Stimulated activated CD8-positive, alpha-beta memory T cell treated with anti-CD3 and anti-CD28 coated beads, Interleukin-2, amount 100 ng/mL, for 1 hour (primary cell): ENCODE measurements around the gene PLA2G2C.

Source experiments
- DNase-seq, 2 donors: peaks; one replicate each; pipeline ENCODE4 v3.0.0-alpha.2; 2020; ENCODE audit warnings: low read depth in 2 of 2

The PLA2G2C gene

DNA sequence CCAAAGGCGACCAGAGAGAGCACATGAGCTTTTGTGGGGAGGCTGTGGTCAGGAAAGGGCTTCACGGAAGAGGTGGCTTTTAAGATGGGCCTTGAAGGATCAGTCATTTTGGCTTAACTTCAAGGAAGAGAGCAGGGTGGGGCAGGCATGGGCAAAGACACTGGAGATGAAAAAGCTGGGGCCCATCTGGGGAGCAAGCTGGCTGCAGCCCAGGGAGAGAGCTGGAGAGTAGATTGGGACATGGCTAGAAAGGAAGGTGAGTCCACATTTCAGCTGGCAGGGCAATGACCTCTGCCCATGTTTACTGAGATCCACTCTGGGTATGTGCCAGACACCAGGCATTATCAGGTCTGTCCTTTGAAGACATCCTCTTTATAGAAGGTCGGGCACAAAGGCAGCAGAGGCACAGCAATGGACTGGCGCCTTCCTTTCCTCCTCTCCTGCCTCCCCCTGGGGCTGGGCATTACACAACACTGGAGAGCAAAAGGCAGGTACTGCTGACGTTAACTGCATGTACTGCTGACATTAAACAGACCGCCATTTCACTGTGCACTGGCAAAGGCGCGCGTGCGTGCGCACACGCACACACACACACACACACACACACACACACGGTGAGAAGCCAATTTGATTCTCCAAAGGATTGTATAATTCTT lies 2.6 kb downstream of the PLA2G2C start:
- no peak for DNase-seq

DNA sequence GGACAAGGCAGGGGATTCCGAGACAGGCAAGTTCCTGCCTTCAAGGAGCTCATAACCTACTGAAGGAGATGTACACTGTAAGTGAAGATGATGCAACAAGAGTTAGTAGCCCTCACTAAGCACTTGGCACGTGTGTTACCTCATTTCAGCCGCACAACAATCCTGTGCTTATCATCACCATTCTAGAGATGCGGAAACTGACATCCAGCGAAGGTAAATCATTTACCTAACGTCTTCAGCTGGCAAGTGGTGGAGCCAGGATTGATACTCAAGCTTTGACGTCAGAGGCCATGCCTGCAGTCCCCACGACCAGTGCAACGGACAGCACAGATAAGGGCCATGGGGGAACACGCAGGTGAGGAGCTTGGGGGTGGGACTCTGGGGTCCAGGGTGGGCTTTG lies 3.3 kb downstream of the PLA2G2C start:
- no peak for DNase-seq

DNA sequence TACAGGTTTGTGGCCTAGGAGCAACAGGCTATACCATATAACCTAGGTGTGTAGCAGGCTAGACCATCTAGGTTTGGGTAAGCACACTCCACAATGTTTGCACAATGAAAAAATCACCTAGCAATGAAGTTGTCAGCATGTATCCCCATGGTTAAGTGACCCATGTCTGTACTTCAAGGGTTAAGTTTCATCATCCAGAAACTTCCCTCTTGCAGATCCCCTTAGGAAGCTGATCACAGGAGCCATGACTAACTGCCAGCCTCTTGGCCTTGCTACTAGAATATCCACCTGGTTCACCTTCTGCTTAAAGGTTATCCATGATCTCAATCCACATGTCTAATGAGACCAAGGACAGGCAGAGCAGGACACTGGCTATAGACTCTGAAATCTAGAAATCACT lies 3.9 kb downstream of the PLA2G2C start:
- DNase-seq: no peak

DNA sequence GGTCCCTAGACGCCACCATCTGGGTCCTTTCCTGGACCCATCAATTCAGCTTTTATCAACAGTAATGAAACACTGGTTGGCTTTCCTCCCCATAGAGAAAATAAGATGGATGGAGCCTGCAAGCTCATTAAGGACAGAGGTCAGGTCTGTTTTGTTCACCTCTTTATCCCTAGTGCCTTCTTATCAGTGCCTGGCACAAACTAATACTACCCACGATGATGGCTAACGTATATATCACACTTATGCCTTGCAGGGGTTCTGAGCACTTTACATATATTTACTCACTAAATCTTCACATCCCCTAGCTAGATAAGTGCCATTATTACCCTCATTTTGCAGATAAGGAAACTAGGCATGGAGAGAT lies 5.5 kb downstream of the PLA2G2C start:
- DNase-seq: no peak

DNA sequence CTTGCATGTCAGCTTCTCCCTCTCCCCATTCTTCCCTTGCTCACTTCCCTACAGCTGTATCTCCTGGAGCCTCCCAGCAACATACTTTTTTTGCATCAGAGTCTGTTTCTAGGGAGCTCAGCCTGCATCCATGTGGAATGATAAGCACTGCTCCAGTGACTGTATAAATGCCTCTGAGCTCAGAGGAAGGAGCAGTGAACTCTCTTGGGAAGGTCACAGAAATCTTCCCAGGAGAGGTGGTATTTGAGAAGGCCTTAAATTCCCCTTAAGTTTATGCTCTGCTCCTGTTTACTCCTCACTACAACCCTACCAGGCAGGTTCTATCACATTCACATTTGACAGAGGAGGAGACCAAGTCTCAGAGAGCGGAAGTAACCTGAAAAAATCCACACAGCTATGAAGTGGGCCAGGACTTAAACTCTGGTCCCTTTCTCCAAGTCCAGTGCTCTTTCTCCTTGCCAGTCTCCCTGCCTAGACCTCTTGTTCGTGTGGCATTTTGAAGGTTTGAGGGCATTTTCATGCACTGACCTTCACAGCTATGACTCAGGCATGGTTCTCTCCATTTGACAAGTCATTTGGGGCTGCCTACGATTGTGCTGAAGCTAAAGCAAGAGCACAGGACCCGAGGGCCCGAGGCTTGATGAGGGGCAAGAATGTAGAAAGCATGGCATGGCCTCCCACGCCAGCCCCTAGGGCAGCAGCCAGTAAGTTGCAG lies 6.0 kb downstream of the PLA2G2C start:
- no peak for DNase-seq

DNA sequence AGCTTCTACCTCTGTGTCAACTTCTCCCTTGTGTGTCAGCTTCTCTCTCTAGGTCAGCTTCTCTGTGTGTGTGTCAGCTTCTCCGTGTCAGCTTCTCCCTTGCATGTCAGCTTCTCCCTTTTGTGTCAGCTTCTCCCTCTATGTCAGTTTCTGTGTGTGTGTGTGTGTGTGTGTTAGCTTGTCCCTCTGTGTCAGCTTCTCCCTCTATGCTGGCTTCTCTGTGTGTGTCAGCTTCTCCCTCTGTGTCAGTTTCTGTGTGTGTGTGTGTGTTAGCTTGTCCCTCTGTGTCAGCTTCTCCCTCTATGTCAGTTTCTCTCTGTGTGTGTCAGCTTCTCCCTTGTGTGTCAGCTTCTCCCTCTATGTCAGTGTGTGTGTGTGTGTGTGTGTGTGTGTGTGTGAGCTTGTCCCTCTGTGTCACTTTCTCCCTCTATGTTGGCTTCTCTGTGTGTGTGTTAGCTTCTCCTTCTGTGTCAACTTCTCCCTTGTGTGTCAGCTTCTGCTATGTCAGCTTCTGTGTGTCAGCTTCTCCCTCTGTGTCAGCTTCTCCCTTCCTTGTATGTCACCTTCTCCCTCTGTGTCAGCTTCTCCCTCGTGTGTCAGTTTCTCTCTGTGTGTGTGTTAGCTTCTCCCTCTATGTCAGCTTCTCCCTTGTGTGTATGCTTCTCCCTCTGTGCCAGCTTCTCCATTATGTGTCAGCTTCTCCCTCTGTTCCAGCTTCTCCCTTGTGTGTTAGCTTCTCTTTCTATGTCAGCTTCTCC lies 6.8 kb downstream of the PLA2G2C start:
- no peak for DNase-seq

DNA sequence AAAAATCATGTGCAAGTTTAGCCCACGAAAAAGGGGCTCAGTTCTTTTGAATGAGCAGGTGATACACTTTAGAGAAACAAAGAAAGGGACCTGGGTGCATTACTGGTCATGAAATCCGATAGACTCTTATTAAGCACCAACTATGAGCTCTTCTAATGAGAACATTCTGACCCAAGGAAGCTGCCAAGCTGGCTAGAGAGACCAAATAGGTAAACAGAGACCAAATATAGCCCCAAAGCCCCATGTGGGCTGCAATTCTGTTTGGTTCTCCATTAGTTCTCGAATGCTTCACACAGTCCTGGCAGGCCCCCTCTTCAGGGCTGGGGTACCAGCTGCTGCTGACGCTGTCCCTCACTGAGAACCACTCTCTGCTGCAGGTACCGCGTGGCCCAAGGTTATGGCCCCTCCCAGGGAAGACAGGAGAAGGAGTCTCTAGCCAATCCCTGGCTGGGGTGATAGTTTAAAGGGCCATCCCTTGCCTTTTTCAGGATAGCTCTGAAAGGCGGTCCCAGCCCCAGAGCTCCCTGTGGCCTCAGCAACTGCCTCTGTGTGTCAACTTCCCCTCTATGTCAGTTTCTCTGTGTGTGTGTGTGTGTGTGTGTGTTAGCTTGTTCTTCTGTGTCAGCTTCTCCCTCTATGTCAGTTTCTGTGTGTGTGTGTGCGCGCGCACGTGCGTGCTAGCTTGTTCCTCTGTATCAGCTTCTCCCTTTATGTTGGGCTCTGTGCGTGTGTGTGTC lies 7.5 kb downstream of the PLA2G2C start:
- no peak for DNase-seq

DNA sequence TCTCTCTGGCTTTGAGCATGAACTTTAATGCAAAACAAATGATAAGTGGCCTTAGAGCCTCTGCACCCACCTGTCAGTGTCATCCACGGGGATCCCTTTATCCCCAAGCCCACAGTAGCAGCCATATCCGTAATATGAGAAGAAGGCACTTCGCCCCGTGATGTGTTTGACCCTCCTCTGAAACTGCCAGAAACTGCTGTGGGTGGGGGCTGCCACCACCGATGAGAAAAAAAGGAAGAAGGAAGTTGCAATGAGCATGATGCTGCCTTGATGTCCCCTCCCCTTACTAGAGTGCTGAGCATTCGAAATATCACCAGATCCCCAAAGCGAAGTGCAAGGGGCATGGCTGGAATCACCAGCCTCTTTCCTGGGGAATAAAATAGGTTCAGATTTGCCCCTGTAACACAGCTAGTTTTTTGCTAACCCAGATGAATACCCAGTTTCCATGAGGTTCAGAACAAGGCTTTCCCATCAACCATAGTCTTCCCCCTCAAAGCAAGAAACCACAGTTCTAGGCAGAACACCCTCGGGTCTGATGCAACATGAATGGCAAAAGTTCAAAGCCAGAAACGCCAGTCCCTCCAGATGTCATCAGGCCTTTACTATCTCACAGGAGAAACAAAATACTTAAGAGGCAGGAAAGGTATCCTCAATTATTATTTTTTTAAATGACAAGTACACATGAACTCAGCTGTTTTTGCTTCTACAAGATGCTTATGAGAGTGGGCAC lies 11.2 kb downstream of the PLA2G2C start:
- DNase-seq: no peak

DNA sequence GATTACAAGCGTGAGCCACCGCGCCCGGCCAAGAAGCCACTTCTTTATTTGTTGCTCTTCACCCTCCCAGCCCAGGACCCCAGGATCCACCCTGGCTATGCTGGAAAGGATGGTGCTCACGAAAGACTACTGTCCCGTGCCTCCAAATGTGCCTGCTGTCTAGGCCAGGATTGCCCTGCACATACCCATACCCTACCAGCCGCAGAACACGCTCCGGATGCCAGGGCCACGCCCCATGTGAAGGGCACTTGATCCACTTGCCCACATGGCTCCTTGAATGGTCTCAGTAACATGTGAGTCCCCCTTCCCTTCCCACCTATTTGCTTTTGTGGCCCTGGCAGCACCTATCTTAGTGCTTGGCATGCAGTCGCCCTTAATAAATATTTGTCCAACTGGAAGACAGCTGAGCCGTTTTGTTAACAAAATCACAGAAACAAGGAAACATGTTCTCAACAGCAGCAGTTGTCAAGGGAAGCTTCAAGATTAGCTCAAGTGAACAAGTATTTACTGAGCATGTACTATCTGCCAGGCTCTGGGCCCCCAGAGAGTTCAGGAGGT lies 14.2 kb downstream of the PLA2G2C start:
- no peak for DNase-seq

DNA sequence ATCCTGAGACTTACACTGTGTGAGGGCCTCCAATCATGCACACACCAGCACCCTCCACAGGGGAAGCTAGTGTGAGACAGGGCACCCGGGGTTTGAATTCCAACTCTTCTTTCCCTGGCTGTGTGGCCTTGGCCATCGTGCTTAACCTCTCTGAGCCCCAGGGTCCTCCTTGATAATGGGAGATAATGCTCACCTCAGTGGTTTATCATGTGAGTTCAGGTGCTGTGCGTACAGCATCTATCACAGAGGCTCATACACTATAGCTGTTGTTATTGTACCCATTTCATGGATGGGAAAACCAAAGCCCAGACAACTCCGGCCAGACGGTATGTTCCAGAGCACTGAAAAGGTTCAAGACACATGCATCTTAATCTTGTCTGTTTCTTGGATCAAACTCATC lies 16.4 kb downstream of the PLA2G2C start:
- no peak for DNase-seq

DNA sequence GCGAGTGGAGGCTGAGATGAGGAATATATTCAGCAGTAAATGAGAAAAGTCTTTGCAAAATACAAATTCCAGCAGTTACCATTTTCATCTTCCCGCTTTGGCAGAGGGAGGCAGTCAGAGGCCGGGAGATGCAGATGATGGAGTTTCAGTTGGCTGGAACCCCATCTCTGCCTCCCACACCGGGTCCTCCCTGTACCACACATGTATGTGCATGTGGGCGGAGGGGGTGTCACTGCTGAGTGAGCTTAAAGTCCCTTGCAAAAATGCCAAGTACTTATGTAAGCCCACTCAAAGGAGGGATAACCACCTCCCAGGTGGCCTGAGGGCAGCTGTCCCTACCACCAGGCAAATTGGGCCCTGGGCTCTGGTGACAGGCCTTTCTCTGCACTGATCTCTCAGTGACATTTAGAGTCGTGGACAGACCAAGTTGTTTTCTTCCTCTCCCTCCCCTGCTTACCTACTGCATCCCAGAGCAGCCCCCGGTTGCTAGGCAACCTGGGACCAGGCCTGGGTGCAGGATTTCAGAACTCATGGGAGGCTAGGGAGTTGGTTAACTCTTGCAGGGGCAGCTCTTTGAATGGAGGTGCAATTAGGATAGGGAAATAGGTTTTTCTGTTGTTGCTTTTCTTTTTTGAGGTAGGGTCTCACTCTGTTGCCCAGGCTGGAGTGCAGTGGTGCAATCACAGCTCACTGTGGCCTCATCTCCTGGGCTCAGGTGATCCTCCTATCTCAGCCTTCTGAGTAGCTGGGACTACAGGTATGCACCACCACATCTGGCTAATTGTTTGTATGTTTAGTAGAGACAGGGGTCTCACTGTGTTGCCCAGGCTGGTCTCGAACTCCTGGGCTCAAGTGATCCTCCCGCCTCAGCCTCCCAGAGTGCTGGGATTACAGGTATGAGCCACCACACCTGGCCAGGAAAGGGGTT lies 17.5 kb downstream of the PLA2G2C start:
- DNase-seq: no peak

DNA sequence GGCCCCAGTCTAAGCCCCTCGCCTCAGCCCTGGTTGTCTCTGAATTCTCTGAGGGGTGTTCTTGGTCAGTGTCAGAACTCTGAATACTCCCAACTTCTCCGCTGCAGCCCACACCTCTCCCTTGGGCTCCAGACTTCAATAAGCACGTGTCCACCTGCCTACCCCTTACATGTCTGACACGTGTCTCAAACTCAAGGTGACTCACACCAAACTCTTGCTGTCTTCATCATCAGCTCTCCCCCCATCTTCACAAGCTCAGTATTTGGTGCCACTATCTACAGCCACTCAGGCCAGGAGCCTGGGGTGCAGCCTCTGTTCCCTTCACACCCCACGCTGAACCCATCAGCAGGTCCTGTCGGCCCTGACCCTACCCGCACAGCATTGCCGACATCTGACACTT lies 19.2 kb downstream of the PLA2G2C start:
- DNase-seq: no peak

DNA sequence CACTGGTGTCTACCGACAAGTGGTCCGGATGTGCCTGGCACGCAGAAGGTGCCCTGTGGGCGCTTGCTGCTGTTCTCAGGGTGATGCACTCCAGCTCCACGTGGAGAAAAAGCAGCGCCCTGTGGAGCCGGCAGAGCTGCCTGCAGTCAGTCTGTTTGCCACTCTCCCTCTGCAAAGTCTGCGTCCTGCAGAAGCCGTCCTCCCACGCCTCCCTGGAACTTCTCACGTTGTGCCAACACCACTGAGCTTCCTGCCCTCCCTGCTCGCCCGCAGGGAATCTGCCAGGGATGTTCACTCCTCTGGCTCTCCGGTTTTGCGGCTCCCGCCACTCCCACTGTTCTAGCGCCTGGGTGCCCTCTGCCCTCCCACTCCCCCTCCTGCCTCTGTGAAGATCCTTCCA lies 20.3 kb downstream of the PLA2G2C start:
- DNase-seq: no peak

DNA sequence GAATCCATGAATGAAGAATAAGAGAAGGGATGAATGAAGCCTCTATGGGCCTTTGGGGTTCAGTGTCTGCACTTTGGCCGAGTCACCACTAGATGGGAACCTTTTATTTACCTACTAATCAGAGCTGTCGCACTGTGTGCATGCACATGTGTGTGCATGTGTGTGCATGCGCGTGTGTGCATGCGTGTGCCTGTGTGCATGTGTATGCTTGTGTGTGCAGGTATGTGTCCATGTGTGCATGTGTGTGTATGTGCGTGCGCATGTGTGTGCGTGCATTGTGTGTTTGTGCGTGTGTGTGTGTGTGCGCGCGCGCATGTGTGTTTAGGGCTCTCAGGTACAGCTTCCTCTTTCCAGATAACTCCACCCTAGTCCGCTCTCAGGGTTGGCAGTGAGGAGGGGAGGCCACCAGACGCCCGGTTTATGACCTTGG lies 20.8 kb downstream of the PLA2G2C start:
- DNase-seq: no peak

DNA sequence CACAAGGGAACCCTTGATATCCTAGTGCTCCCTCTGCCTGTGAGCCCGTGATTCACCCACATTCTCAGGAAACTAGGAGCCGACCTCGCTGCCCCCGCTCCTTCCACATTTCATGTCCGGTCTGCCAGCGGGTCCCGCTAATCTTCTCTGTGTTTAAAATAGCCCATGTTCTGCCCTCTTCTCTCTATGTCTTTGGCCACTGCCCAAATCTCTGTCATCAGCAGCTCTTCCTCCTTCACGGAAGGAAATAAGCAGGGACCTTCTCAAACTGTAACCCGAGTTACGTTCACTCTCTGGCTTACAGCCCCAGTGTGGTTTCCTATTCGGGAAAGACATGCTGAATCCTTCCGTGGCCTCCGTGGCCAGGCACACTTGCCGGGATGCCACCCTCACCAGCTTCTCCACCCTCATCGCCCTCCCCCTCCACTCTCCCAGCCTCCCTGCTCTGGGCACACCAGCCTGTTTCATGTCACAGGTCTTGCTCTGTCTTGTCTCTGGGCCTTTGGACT lies 21.6 kb downstream of the PLA2G2C start:
- no peak for DNase-seq

DNA sequence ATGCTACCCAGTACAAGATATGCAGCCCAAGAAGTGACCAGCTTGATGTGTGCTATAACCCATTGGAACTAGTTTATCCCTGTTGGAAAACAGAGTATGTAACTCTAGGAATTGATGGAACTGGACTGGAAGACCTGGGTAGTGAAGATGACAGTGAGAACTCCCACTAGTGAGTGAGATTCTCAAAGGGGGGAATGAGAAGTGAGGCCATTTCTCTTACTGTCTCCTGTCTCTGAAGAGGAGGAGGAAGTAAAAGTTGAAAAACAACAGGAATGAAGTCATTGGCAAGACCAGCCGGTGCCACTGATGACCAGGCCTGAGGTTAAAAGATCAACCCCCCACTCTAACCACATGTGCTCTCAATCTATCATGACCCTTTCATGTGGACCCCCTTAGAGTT lies 26.3 kb downstream of the PLA2G2C start:
- DNase-seq: no peak

DNA sequence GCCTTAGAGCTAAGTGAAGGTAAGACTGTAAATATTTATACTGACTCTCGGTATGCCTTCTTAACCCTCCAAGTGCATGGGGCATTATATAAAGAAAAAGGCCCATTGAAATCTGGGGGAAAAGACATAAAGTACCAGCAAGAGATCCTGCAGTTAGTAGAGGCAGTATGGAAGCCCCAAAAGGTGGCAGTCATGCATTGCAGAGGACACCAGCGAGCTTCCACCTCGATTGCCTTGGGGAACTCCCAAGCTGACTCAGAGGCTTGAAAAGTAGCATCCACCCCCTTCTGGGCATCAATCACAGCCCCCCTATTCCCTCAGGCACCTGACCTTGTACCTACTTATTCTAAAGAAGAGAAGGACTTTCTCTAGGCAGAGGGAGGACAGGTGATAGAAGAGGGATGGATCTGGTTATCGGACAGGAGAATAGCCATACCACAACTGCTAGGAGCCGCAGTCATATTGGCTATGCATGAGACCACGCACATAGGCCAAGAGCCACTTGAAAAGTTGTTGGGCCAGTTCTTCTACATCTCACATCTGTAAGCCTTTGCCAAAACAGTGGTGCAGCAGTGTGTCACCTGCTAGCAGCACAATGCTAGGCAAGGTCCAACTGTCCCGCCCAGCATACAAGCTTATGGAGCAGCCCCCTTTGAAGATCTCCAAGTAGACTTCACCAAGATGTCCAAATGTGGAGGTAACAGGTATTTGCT lies 27.8 kb downstream of the PLA2G2C start:
- DNase-seq: no peak

DNA sequence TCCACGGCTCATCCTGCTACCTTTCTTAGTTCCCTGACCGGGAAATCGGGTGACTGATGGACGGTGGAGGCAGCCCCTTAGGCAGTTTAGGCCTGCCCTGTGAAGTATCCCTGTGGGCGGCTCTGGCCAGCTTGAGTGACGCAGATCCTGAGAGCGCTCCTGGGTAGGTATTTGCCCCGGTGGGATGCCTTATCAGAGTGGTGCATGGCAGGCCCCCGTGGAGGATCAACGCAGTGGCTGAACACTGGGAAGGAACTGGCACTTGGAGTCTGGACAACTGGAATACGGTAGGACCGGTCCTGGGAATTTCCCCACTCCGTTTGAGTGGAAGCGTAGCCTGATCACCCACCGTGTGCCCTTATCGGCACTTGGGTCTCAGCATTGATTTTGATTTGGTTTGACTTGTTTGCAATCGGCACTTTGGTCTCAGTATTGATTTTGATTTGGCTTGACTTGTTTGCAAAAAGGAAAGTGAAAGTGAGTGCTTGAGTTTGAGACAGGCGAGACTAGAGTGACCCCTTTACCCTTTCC lies 32.0 kb downstream of the PLA2G2C start:
- no peak for DNase-seq

DNA sequence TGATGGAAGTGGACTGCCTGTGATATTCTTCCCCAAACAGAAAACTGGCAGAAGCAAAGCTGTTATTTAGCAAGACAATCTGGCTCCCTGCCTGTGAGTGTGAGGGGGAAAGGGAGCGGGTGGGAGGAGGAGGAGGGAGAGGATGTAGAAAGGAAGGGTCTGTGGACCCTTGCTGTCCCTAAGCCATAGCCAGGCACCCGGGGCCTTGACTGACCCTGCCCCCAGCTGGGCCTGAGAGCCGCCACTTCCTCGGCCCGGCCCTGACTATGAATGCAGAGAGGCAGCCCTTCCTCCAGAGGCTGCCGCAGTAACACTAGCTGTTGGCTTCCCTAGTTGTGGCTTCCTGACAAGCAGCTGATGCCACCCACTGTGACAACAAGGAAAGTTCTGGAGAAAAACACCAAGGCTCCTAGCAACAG lies 33.3 kb downstream of the PLA2G2C start:
- DNase-seq: no peak
